Loucy (cell line): ENCODE data around the gene ZNF341.

Source experiments
- EZH2phosphoT487 ChIP-seq: fragments of 200-600 bp; IDR thresholded peaks from 2 replicates; pipeline ENCODE4 v1.6.1; 2018; ENCODE audit warnings: antibody characterized with exemption, mild to moderate bottlenecking, moderate library complexity, borderline replicate concordance
- TF ChIP-seq, protein P1 (sequence below): fragments of 200-600 bp; sonication (generic); conservative IDR thresholded peaks from 2 replicates; pipeline ENCODE4 v1.5.1; 2014; ENCODE audit warnings: mild to moderate bottlenecking, antibody characterized with exemption, low read length

DNA sequence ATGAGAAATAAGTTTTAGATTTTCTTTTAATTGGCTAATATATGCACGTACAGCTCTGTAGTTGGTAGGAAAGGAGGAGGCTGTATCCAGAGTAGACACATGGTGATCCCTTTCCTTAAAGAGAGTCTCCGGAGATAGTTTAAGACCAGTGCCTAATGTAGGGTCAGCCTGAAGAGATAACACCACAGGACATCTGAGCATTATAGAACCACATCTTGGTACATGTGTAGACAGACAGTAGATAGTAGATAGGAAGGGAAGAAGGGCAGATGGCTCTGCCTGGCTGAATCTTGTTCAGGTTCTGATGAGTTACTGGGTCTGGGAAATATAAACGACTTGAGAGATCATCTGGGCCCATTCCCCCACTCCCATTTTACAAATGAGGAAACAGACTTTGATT, 97.8 kb downstream of the ZNF341 start:
- TF ChIP-seq, protein P1, sequence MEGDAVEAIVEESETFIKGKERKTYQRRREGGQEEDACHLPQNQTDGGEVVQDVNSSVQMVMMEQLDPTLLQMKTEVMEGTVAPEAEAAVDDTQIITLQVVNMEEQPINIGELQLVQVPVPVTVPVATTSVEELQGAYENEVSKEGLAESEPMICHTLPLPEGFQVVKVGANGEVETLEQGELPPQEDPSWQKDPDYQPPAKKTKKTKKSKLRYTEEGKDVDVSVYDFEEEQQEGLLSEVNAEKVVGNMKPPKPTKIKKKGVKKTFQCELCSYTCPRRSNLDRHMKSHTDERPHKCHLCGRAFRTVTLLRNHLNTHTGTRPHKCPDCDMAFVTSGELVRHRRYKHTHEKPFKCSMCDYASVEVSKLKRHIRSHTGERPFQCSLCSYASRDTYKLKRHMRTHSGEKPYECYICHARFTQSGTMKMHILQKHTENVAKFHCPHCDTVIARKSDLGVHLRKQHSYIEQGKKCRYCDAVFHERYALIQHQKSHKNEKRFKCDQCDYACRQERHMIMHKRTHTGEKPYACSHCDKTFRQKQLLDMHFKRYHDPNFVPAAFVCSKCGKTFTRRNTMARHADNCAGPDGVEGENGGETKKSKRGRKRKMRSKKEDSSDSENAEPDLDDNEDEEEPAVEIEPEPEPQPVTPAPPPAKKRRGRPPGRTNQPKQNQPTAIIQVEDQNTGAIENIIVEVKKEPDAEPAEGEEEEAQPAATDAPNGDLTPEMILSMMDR = no peak
- no peak for TF ChIP-seq EZH2phosphoT487
